Left lung (tissue), 10 donors: ENCODE data around the gene NOC4L. TPM values are rescaled to one million over a fixed set of nuclear protein-coding genes. Genes with fewer than 3 reads are reported as not detected.

Source experiments
- ATAC-seq: fragments of 200-7000 bp; cut with Tn5 transposase; one replicate; pipeline ENCODE4 v1.9.1; 2020; ENCODE audit warnings: moderate library complexity
- DNase-seq, 4 donors: peaks; one replicate each; pipeline ENCODE4 v3.0.0-alpha.2; 2013 to 2020
- H3K27ac ChIP-seq, 2 donors: fragments of 200-600 bp; sonication (generic) in 1 of 2; one replicate each; pipeline versions ENCODE4 v1.5.0 to v1.8.0; 2020 to 2021
- H3K27me3 ChIP-seq, 2 donors: fragments of 200-600 bp; sonication (generic) in 1 of 2; one replicate each; pipeline versions ENCODE4 v1.5.0 to v1.8.0; 2020 to 2021
- H3K36me3 ChIP-seq, 2 donors: fragments of 200-600 bp; sonication (generic) in 1 of 2; one replicate each; pipeline versions ENCODE4 v1.5.0 to v1.8.0; 2020 to 2021
- H3K4me1 ChIP-seq, 2 donors: fragments of 200-600 bp; one replicate each; pipeline ENCODE4 v1.8.0; 2021
- H3K4me3 ChIP-seq, 2 donors: fragments of 200-600 bp; sonication (generic) in 1 of 2; one replicate each; pipeline versions ENCODE4 v1.5.0 to v1.8.0; 2020 to 2021; ENCODE audit warnings: mild to moderate bottlenecking in 1 of 2
- H3K9me3 ChIP-seq, 2 donors: fragments of 200-600 bp; sonication (generic) in 1 of 2; one replicate each; pipeline versions ENCODE4 v1.5.0 to v1.8.0; 2020 to 2021
- CTCF ChIP-seq, 2 donors: fragments of 200-600 bp; sonication (generic) in 1 of 2; IDR thresholded peaks; one replicate each; pipeline versions ENCODE4 v1.5.0 to v1.8.0; 2021; ENCODE audit warnings: antibody characterized with exemption in 2 of 2
- intact Hi-C, 2 donors: fragments of 100-400 bp; cut with DNase I; formaldehyde crosslinking; loops; one replicate each; pipeline versions ENCODE4 v1.11.2 to v1.14.2; 2022
- polyA plus RNA-seq, 6 donors: library from polyadenylated mRNA; unstranded; fragments of 120-200 nt; gene quantifications; one replicate each; pipeline ENCODE4 v1.2.1, GENCODE V29; 2013; ENCODE audit not compliant: insufficient read length in 6 of 6
- total RNA-seq, 2 donors: library from RNA; stranded (reverse); fragmentation: NEBNext Ultra II Directional; extraction: Animal tissue kit (Norgen Biotek cat#: 25700); gene quantifications; one replicate each; pipeline ENCODE4 v1.2.1, GENCODE V29; 2021
- donor health status: DM: no; HTN: yes; CAD: no.
- donor health status: DM: no; HTN: no; CAD: no.

The NOC4L gene
- total and polyA plus RNA-seq, 8 donors, result 10.6 to 19.6 (median 12.5) TPM

GRCh38 chr12:132199101-132199500, 54.8 kb downstream of the NOC4L start:
- intact Hi-C loops, result no loop called here
- Histone ChIP-seq H3K4me1 (no peaks in the 10 kb centered on the region), H3K4me3 (no peak overlapping the region), H3K9me3 (peaks cover 0 to 4% of the 10 kb centered on the region in 2 donors), H3K36me3 (no peaks in the 10 kb centered on the region), H3K27ac (no peak overlapping the region), H3K27me3 (peaks cover 6 to 57% of the 10 kb centered on the region in 2 donors)
- DNase-seq (peak in 1 of 4 donors; percentile 72), ATAC-seq (no peak)
- TF ChIP-seq CTCF (IDR thresholded peaks at IDR 0.05), result no peak

- Histone ChIP-seq H3K4me1 (no peaks in the 10 kb centered on the region), H3K27ac (no peak overlapping the region), H3K27me3 (peaks cover 11 to 63% of the 10 kb centered on the region in 2 donors), H3K36me3 (no peaks in the 10 kb centered on the region), H3K4me3 (no peak overlapping the region), H3K9me3 (no peaks in the 10 kb centered on the region)
- intact Hi-C loops, result no loop called here
- DNase-seq, result peak in 1 of 4 donors; percentile 65
- no peak for TF ChIP-seq CTCF (IDR thresholded peaks at IDR 0.05)
- no peak for ATAC-seq
These were observed 55.5 kb downstream of the NOC4L start for GRCh38 chr12:132199526-132200319.

- no peak overlapping the region for H3K4me3 ChIP-seq
- ATAC-seq, result no peak
- H3K27me3 ChIP-seq, result peaks cover 22 to 71% of the 10 kb centered on the region in 2 donors
- no peak for TF ChIP-seq CTCF (IDR thresholded peaks at IDR 0.05)
- no peak overlapping the region for H3K27ac ChIP-seq
- peak in 1 of 4 donors; percentile 45 for DNase-seq
- H3K4me1 ChIP-seq, result peaks cover 0 to 7% of the 10 kb centered on the region in 2 donors
- no peaks in the 10 kb centered on the region for H3K9me3 ChIP-seq
- H3K36me3 ChIP-seq, result no peaks in the 10 kb centered on the region
- intact Hi-C loops, result no loop called here
These were observed 56.5 kb downstream of the NOC4L start for GRCh38 chr12:132200800-132201199.

GRCh38 chr12:132201391-132202120, 57.3 kb downstream of the NOC4L start:
- Histone ChIP-seq H3K4me3 (no peak overlapping the region), H3K27me3 (peaks cover 27 to 78% of the 10 kb centered on the region in 2 donors), H3K36me3 (no peaks in the 10 kb centered on the region), H3K27ac (no peak overlapping the region), H3K4me1 (peaks cover 0 to 7% of the 10 kb centered on the region in 2 donors), H3K9me3 (no peaks in the 10 kb centered on the region)
- DNase-seq, result peak in 1 of 4 donors; percentile 61
- intact Hi-C loops, result no loop called here
- TF ChIP-seq CTCF (IDR thresholded peaks at IDR 0.05), result no peak
- no peak for ATAC-seq

Other genes starting within 250 kb of the NOC4L start
- 10 to 100 TPM; 21.6 to 30.0 TPM for gene ULK1, start 249.8 kb upstream of the NOC4L start, total RNA-seq
- gene ULK1, start 249.8 kb upstream of the NOC4L start, polyA plus RNA-seq, result 10 to 100 TPM; 23.2 to 38.7 (median 29.0) TPM
- gene PUS1, start 215.2 kb upstream of the NOC4L start, total RNA-seq, result 10 to 100 TPM; 16.3 to 30.1 TPM
- 10 to 100 TPM; 11.3 to 20.1 (median 16.5) TPM for gene PUS1, start 215.2 kb upstream of the NOC4L start, polyA plus RNA-seq
- gene EP400, start 194.5 kb upstream of the NOC4L start, total RNA-seq, result 10 to 100 TPM; 33.5 to 41.7 TPM
- 10 to 100 TPM; 38.9 to 49.9 (median 41.4) TPM for gene EP400, start 194.5 kb upstream of the NOC4L start, polyA plus RNA-seq
- gene DDX51, start 138 bp upstream of the NOC4L start, total RNA-seq, result 10 to 100 TPM; 11.7 to 15.1 TPM
- 10 to 100 TPM; 18.2 to 27.6 (median 20.0) TPM for gene DDX51, start 138 bp upstream of the NOC4L start, polyA plus RNA-seq
- gene GALNT9, start 185.1 kb downstream of the NOC4L start, total RNA-seq, result under 1 TPM in 1 of 2 donors, not detected in 1; 0.17 TPM
- 1 to 10 TPM; 1.9 to 5.0 (median 2.9) TPM for gene GALNT9, start 185.1 kb downstream of the NOC4L start, polyA plus RNA-seq